ENCODE results near the gene GAD2.
A peak's percentile ranks its signal among the peaks of the same experiment; 100 is the strongest.

Gene GAD2

DNA sequence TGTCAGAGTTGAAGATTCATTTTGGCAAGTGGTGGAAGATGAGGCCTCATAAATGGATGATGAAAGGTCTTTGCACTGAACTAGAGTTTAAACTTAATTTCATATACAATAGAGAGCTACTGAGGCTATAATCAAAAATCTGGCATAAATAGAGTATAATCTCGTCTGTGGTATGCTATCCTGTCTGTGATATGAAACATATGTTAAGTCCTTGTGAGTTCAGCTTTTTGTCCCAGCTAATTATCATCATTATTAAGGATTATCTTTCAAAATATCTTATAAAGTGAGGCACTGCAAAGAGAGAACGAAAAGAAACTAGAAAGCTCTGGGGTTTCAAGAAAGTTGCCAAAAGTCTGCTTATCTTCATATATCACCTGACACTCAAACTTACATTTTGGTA lies 83.4 kb downstream of the GAD2 start:
- no peaks in the 10 kb centered on the region for H3K27me3 ChIP-seq (ENCODE audit: control insufficient read depth in 5 of 5, insufficient read depth in 4 of 5, low read length in 5 of 5)
- no peak overlapping the region for H3K27ac ChIP-seq (ENCODE audit: low read depth, low read length)
- no peaks in the 10 kb centered on the region for H3K4me1 ChIP-seq (ENCODE audit: control insufficient read depth in 5 of 5, insufficient read depth in 5 of 5, low read length in 5 of 5)
- H3K4me3 ChIP-seq (ENCODE audit: low read depth in 1 of 5, low read length in 5 of 5): no peak overlapping the region
- no peak overlapping the region for H3K9ac ChIP-seq (ENCODE audit: low read length in 5 of 5)
- no peaks in the 10 kb centered on the region for H3K36me3 ChIP-seq (ENCODE audit: control insufficient read depth in 5 of 5, insufficient read depth in 5 of 5, low read length in 5 of 5)
- no peaks in the 10 kb centered on the region for H3K9me3 ChIP-seq (ENCODE audit: control insufficient read depth in 5 of 5, low read length in 5 of 5)

DNA sequence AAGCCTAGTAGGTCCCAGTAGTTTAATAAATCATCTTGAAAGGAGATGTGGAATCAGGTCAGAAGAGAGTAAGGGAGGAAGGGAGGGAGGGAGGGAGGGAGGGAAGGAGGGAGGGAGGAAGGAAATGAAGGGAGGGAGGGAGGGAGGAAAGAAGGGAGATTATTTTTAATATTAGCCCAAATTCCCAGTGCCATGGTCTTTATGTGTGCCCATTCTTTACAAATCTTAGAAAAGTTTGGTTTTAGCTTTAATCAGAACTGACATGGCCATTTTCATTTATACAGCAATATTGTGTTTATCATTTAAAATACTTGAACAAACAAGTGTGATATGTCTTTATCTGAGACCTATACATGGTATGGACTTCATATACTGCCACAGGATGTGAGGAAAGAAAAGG lies 86.8 kb downstream of the GAD2 start:
- H3K9me3 ChIP-seq (ENCODE audit: control insufficient read depth in 5 of 5, low read length in 5 of 5): no peaks in the 10 kb centered on the region
- peaks cover 0 to 3% (median 0%) of the 10 kb centered on the region in 5 donors for H3K27me3 ChIP-seq (ENCODE audit: control insufficient read depth in 5 of 5, insufficient read depth in 4 of 5, low read length in 5 of 5)
- no peak overlapping the region for H3K27ac ChIP-seq (ENCODE audit: low read depth, low read length)
- H3K4me1 ChIP-seq (ENCODE audit: control insufficient read depth in 5 of 5, insufficient read depth in 5 of 5, low read length in 5 of 5): no peaks in the 10 kb centered on the region
- no peak overlapping the region for H3K4me3 ChIP-seq (ENCODE audit: low read depth in 1 of 5, low read length in 5 of 5)
- no peak overlapping the region for H3K9ac ChIP-seq (ENCODE audit: low read length in 5 of 5)
- H3K36me3 ChIP-seq (ENCODE audit: control insufficient read depth in 5 of 5, insufficient read depth in 5 of 5, low read length in 5 of 5): no peaks in the 10 kb centered on the region

DNA sequence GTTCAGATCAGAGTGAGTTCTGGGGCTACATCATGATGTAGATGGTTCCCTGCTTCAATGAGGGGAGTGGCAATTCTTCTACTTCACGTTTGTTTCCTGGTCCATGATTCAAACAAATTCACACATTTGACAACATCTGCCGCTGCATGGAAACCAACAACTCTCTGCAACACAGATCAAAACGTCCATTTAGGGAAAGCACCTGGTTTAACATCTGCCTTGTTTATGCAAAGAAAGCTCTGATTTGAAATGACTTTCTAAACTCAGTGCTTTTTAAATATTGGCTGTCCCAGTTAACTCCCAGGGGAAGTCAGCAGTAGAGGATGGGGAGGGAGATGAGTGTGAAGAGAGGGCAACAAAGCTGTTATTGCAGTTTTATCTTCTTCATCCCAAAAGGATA lies 93.8 kb downstream of the GAD2 start:
- H3K9me3 ChIP-seq (ENCODE audit: control insufficient read depth in 5 of 5, low read length in 5 of 5): peaks cover 0 to 4% (median 0%) of the 10 kb centered on the region in 5 donors
- H3K36me3 ChIP-seq (ENCODE audit: control insufficient read depth in 5 of 5, insufficient read depth in 5 of 5, low read length in 5 of 5): no peaks in the 10 kb centered on the region
- no peak overlapping the region for H3K4me3 ChIP-seq (ENCODE audit: low read depth in 1 of 5, low read length in 5 of 5)
- no peak overlapping the region for H3K27ac ChIP-seq (ENCODE audit: low read depth, low read length)
- H3K27me3 ChIP-seq (ENCODE audit: control insufficient read depth in 5 of 5, insufficient read depth in 4 of 5, low read length in 5 of 5): peaks cover 0 to 3% (median 2%) of the 10 kb centered on the region in 5 donors
- H3K9ac ChIP-seq (ENCODE audit: low read length in 5 of 5): no peak overlapping the region
- no peaks in the 10 kb centered on the region for H3K4me1 ChIP-seq (ENCODE audit: control insufficient read depth in 5 of 5, insufficient read depth in 5 of 5, low read length in 5 of 5)

DNA sequence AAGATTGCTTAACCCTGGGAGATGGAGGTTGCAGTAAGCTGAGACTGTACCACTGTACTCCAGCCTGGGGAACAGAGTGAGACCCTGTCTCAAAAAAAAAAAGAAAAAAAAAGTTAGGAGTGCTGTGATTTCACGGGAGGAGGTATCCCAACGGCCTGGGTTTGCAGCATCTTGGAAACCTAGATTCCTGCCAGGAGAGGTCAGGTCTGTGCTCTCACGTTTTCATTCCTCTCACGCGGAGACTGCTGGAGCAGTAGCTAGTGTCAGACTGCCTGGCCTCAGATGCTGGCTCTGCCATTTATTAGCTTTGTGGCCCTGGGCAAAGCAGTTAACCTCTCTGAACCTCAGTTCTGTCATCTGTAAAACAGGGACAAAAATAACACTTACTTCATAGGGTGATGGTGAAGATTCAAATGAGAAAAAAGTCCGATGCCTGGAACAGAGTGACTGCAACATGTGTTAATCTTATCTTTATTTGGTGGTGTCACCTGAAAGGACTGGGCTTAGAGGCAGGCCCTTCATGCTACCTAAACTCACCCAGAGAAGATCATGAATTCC lies 94.9 kb downstream of the GAD2 start:
- Histone ChIP-seq H3K27me3 (ENCODE audit: control insufficient read depth in 5 of 5, insufficient read depth in 4 of 5, low read length in 5 of 5) (peaks cover 0 to 4% (median 3%) of the 10 kb centered on the region in 5 donors), H3K4me3 (ENCODE audit: low read depth in 1 of 5, low read length in 5 of 5) (no peak overlapping the region), H3K4me1 (ENCODE audit: control insufficient read depth in 5 of 5, insufficient read depth in 5 of 5, low read length in 5 of 5) (no peaks in the 10 kb centered on the region), H3K36me3 (ENCODE audit: control insufficient read depth in 5 of 5, insufficient read depth in 5 of 5, low read length in 5 of 5) (no peaks in the 10 kb centered on the region), H3K27ac (ENCODE audit: low read depth, low read length) (no peak overlapping the region), H3K9me3 (ENCODE audit: control insufficient read depth in 5 of 5, low read length in 5 of 5) (peaks cover 0 to 4% (median 0%) of the 10 kb centered on the region in 5 donors), H3K9ac (ENCODE audit: low read length in 5 of 5) (no peak overlapping the region)

DNA sequence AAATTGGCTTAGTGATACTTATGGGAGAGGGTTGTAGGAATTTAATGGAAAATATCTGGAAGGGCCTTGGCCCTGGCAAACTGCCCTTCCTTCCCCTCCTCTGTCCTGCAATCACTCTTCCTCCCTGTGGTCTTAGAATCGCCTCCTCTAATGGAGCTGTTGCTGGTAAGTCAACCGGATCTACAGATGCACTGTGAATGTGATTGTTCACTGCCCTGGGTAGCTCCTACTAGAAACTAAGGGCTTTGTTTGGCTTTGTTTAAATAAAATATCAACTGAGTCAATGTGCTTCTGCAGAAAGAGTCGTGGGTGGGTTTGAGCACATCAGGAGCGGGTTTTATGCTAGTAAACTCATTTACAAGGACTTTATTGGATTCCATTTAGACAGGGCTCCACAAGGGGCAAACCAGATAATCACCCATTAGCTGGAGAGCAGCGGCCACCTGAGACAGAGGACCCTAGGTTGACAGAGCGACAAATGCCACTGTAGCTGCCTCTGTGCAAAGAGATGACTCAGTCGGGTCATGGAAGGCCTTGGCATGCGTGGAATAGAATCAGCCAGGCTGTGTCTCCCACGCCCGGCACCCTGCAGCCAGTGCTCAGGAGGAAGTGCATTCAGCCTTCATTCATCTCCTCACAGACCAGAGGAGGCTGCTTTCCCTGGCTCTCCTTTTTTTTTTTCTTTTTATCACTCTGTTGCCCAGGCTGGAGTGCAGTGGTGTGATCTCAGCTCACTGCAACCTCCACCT lies 97.9 kb downstream of the GAD2 start:
- Histone ChIP-seq H3K27ac (ENCODE audit: low read depth, low read length) (no peak overlapping the region), H3K4me1 (ENCODE audit: control insufficient read depth in 5 of 5, insufficient read depth in 5 of 5, low read length in 5 of 5) (no peaks in the 10 kb centered on the region), H3K36me3 (ENCODE audit: control insufficient read depth in 5 of 5, insufficient read depth in 5 of 5, low read length in 5 of 5) (no peaks in the 10 kb centered on the region), H3K27me3 (ENCODE audit: control insufficient read depth in 5 of 5, insufficient read depth in 4 of 5, low read length in 5 of 5) (peaks cover 0 to 4% (median 0%) of the 10 kb centered on the region in 5 donors), H3K4me3 (ENCODE audit: low read depth in 1 of 5, low read length in 5 of 5) (no peak overlapping the region), H3K9ac (ENCODE audit: low read length in 5 of 5) (no peak overlapping the region), H3K9me3 (ENCODE audit: control insufficient read depth in 5 of 5, low read length in 5 of 5) (peaks cover 0 to 4% (median 0%) of the 10 kb centered on the region in 5 donors)

DNA sequence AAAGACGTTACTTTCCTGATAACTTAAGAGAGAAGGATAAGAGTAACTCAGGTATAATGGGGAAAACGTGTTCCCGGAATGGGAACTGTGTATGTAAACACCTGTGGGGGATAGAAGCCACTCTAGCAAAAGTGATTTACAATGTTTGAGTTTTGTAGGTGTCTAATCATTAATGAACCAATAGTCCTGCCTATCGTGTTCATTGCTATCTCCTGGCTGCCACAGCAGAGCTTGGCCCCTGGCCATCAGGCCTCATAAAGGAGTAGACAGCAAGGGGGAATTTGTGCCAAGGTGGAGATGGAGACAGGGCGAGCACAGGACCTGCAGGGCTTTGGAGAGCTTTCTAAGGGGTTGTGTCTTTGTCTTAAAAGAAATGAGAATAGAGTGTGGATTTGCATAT lies 102.1 kb downstream of the GAD2 start:
- Histone ChIP-seq H3K4me1 (ENCODE audit: control insufficient read depth in 5 of 5, insufficient read depth in 5 of 5, low read length in 5 of 5) (no peaks in the 10 kb centered on the region), H3K9me3 (ENCODE audit: control insufficient read depth in 5 of 5, low read length in 5 of 5) (no peaks in the 10 kb centered on the region), H3K27me3 (ENCODE audit: control insufficient read depth in 5 of 5, insufficient read depth in 4 of 5, low read length in 5 of 5) (peaks cover 0 to 2% (median 0%) of the 10 kb centered on the region in 5 donors), H3K4me3 (ENCODE audit: low read depth in 1 of 5, low read length in 5 of 5) (no peak overlapping the region), H3K27ac (ENCODE audit: low read depth, low read length) (no peak overlapping the region), H3K36me3 (ENCODE audit: control insufficient read depth in 5 of 5, insufficient read depth in 5 of 5, low read length in 5 of 5) (no peaks in the 10 kb centered on the region), H3K9ac (ENCODE audit: low read length in 5 of 5) (no peak overlapping the region)

DNA sequence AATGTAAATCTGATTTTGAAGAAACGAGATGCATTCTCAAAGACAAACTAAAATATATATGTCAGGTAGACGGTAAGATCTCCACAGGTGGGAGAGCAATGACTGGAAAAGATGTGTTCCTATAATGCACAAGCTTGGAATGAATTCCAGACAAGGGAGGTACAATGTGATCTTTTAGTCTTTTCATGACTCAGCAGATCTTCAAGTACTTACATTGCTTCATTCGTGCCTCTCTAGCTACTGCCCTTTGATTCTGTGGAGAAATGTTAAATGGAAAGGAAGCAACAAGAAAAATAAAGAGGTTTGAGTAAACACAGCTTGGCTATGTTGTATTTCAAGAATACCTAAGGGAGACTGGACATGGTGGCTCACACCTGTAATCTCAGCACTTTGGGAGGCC lies 106.6 kb downstream of the GAD2 start:
- Histone ChIP-seq H3K27me3 (ENCODE audit: control insufficient read depth in 5 of 5, insufficient read depth in 4 of 5, low read length in 5 of 5) (no peaks in the 10 kb centered on the region), H3K36me3 (ENCODE audit: control insufficient read depth in 5 of 5, insufficient read depth in 5 of 5, low read length in 5 of 5) (no peaks in the 10 kb centered on the region), H3K9me3 (ENCODE audit: control insufficient read depth in 5 of 5, low read length in 5 of 5) (no peaks in the 10 kb centered on the region), H3K27ac (ENCODE audit: low read depth, low read length) (no peak overlapping the region), H3K9ac (ENCODE audit: low read length in 5 of 5) (no peak overlapping the region), H3K4me1 (ENCODE audit: control insufficient read depth in 5 of 5, insufficient read depth in 5 of 5, low read length in 5 of 5) (no peaks in the 10 kb centered on the region), H3K4me3 (ENCODE audit: low read depth in 1 of 5, low read length in 5 of 5) (no peak overlapping the region)

DNA sequence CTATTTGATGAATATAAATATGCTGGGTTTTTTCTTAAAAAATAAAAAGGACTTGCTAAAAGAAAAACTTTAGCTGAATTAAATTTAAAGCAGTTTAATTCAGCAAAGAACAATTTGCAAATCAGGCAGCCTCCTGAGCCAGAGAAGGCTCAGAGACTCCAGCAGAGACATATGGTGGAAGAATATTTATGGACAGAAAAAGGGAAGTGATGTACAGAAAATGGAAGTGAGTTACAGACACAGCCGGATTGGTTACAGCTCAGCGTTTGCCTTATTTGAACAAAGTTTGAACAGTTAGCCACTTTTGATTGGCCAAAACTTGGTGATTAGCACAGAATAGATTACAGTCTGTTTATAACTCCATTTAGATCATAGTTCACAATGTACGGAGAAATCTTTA lies 110.3 kb downstream of the GAD2 start:
- Histone ChIP-seq H3K9ac (ENCODE audit: low read length in 5 of 5) (no peak overlapping the region), H3K36me3 (ENCODE audit: control insufficient read depth in 5 of 5, insufficient read depth in 5 of 5, low read length in 5 of 5) (no peaks in the 10 kb centered on the region), H3K9me3 (ENCODE audit: control insufficient read depth in 5 of 5, low read length in 5 of 5) (no peaks in the 10 kb centered on the region), H3K27me3 (ENCODE audit: control insufficient read depth in 5 of 5, insufficient read depth in 4 of 5, low read length in 5 of 5) (no peaks in the 10 kb centered on the region), H3K27ac (ENCODE audit: low read depth, low read length) (no peak overlapping the region), H3K4me3 (ENCODE audit: low read depth in 1 of 5, low read length in 5 of 5) (no peak overlapping the region), H3K4me1 (ENCODE audit: control insufficient read depth in 5 of 5, insufficient read depth in 5 of 5, low read length in 5 of 5) (peaks cover 0 to 13% (median 5%) of the 10 kb centered on the region in 5 donors)

DNA sequence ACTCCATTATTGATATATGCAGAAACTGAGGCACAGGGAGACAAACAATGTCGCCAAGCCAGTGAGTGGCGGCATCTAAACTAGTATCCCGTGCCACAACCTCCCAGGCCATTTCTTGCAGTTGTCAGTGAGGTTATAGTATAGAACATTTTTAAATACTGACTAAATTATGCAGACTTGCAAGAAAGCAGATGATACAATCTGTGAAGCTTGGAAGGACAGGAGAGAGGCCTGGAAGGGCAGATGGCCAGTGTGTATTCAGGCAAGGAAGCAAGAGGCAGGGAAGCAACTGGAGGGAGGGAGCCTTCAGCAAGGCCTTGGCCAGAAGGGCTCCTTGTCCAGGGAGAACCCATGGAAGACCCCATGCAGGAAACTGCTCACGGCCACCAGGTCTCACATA lies 111.2 kb downstream of the GAD2 start:
- Histone ChIP-seq H3K9me3 (ENCODE audit: control insufficient read depth in 5 of 5, low read length in 5 of 5) (peaks cover 0 to 3% (median 0%) of the 10 kb centered on the region in 5 donors), H3K4me3 (ENCODE audit: low read depth in 1 of 5, low read length in 5 of 5) (no peak overlapping the region), H3K27ac (ENCODE audit: low read depth, low read length) (no peak overlapping the region), H3K4me1 (ENCODE audit: control insufficient read depth in 5 of 5, insufficient read depth in 5 of 5, low read length in 5 of 5) (peaks cover 0 to 15% (median 5%) of the 10 kb centered on the region in 5 donors), H3K27me3 (ENCODE audit: control insufficient read depth in 5 of 5, insufficient read depth in 4 of 5, low read length in 5 of 5) (no peaks in the 10 kb centered on the region), H3K9ac (ENCODE audit: low read length in 5 of 5) (no peak overlapping the region), H3K36me3 (ENCODE audit: control insufficient read depth in 5 of 5, insufficient read depth in 5 of 5, low read length in 5 of 5) (no peaks in the 10 kb centered on the region)

DNA sequence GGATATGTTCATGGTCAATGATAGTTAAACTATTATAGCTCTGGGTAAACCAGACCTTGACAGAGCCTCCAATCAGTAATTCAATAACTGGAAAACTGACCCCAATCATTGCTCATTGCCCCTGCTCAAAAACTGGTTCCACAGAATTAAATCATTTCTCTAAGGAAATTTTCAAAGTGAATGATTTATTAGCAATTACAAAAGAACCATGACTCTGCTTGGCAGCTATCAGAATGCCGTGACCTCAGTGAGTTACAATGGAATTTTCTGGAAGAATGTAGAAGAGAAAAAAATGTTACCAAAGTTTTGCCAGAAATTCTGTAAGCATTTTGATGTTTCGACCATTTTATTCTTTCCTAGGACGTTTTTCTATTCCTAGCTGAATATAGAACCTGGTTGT lies 114.8 kb downstream of the GAD2 start:
- Histone ChIP-seq H3K9ac (ENCODE audit: low read length in 5 of 5) (peak overlapping the region in 1 of 5 donors; percentile 4), H3K27ac (ENCODE audit: low read depth, low read length) (peak overlapping the region; percentile 78), H3K27me3 (ENCODE audit: control insufficient read depth in 5 of 5, insufficient read depth in 4 of 5, low read length in 5 of 5) (no peaks in the 10 kb centered on the region), H3K4me3 (ENCODE audit: low read depth in 1 of 5, low read length in 5 of 5) (no peak overlapping the region), H3K9me3 (ENCODE audit: control insufficient read depth in 5 of 5, low read length in 5 of 5) (peaks cover 0 to 10% (median 8%) of the 10 kb centered on the region in 5 donors), H3K36me3 (ENCODE audit: control insufficient read depth in 5 of 5, insufficient read depth in 5 of 5, low read length in 5 of 5) (no peaks in the 10 kb centered on the region), H3K4me1 (ENCODE audit: control insufficient read depth in 5 of 5, insufficient read depth in 5 of 5, low read length in 5 of 5) (peaks cover 0 to 19% (median 11%) of the 10 kb centered on the region in 5 donors)
